Left lung (tissue), 10 donors: ENCODE measurements around the gene OPCML. TPM values are rescaled to one million over a fixed set of nuclear protein-coding genes. Genes with fewer than 3 reads are reported as not detected.

Source experiments
- ATAC-seq: fragments of 200-7000 bp; cut with Tn5 transposase; one replicate; pipeline ENCODE4 v1.9.1; 2020; ENCODE audit warnings: moderate library complexity
- DNase-seq, 4 donors: peaks; one replicate each; pipeline ENCODE4 v3.0.0-alpha.2; 2013 to 2020
- H3K27ac ChIP-seq, 2 donors: fragments of 200-600 bp; sonication (generic) in 1 of 2; one replicate each; pipeline versions ENCODE4 v1.5.0 to v1.8.0; 2020 to 2021
- H3K27me3 ChIP-seq, 2 donors: fragments of 200-600 bp; sonication (generic) in 1 of 2; one replicate each; pipeline versions ENCODE4 v1.5.0 to v1.8.0; 2020 to 2021
- H3K36me3 ChIP-seq, 2 donors: fragments of 200-600 bp; sonication (generic) in 1 of 2; one replicate each; pipeline versions ENCODE4 v1.5.0 to v1.8.0; 2020 to 2021
- H3K4me1 ChIP-seq, 2 donors: fragments of 200-600 bp; one replicate each; pipeline ENCODE4 v1.8.0; 2021
- H3K4me3 ChIP-seq, 2 donors: fragments of 200-600 bp; sonication (generic) in 1 of 2; one replicate each; pipeline versions ENCODE4 v1.5.0 to v1.8.0; 2020 to 2021; ENCODE audit warnings: mild to moderate bottlenecking in 1 of 2
- H3K9me3 ChIP-seq, 2 donors: fragments of 200-600 bp; sonication (generic) in 1 of 2; one replicate each; pipeline versions ENCODE4 v1.5.0 to v1.8.0; 2020 to 2021
- CTCF ChIP-seq, 2 donors: fragments of 200-600 bp; sonication (generic) in 1 of 2; IDR thresholded peaks; one replicate each; pipeline versions ENCODE4 v1.5.0 to v1.8.0; 2021; ENCODE audit warnings: antibody characterized with exemption in 2 of 2
- intact Hi-C, 2 donors: fragments of 100-400 bp; cut with DNase I; formaldehyde crosslinking; loops; one replicate each; pipeline versions ENCODE4 v1.11.2 to v1.14.2; 2022
- polyA plus RNA-seq, 6 donors: library from polyadenylated mRNA; unstranded; fragments of 120-200 nt; gene quantifications; one replicate each; pipeline ENCODE4 v1.2.1, GENCODE V29; 2013; ENCODE audit not compliant: insufficient read length in 6 of 6
- total RNA-seq, 2 donors: library from RNA; stranded (reverse); fragmentation: NEBNext Ultra II Directional; extraction: Animal tissue kit (Norgen Biotek cat#: 25700); gene quantifications; one replicate each; pipeline ENCODE4 v1.2.1, GENCODE V29; 2021
- donor health status: DM: no; HTN: yes; CAD: no.
- donor health status: DM: no; HTN: no; CAD: no.

The OPCML gene
- total and polyA plus RNA-seq, 8 donors: 0.98 to 5.3 (median 1.9) TPM; not detected in 2

GRCh38 chr11:133501643-133502539 lies 30.4 kb downstream of the OPCML start:
- intact Hi-C loops: no loop called here
- no peak for TF ChIP-seq CTCF (IDR thresholded peaks at IDR 0.05)
- ATAC-seq: peak; percentile 91
- Histone ChIP-seq H3K9me3 (no peaks in the 10 kb centered on the region), H3K27ac (no peak overlapping the region), H3K4me3 (no peak overlapping the region), H3K36me3 (no peaks in the 10 kb centered on the region), H3K27me3 (peaks cover 0 to 11% of the 10 kb centered on the region in 2 donors), H3K4me1 (no peaks in the 10 kb centered on the region)
- peak in 2 of 4 donors; percentile 40 to 81 for DNase-seq

- DNase-seq (no peak), ATAC-seq (no peak)
- Histone ChIP-seq H3K27me3 (peaks cover 0 to 11% of the 10 kb centered on the region in 2 donors), H3K9me3 (no peaks in the 10 kb centered on the region), H3K4me1 (no peaks in the 10 kb centered on the region), H3K27ac (no peak overlapping the region), H3K36me3 (no peaks in the 10 kb centered on the region), H3K4me3 (no peak overlapping the region)
- intact Hi-C loops: no loop called here
- no peak for TF ChIP-seq CTCF (IDR thresholded peaks at IDR 0.05)
Measured at GRCh38 chr11:133500936-133501335, 31.4 kb downstream of the OPCML start.

- intact Hi-C loops: no loop called here
- no peaks in the 10 kb centered on the region for H3K9me3 ChIP-seq
- TF ChIP-seq CTCF (IDR thresholded peaks at IDR 0.05): no peak
- H3K36me3 ChIP-seq: no peaks in the 10 kb centered on the region
- ATAC-seq: no peak
- no peak overlapping the region for H3K27ac ChIP-seq
- H3K27me3 ChIP-seq: peaks cover 0 to 9% of the 10 kb centered on the region in 2 donors
- no peak for DNase-seq
- H3K4me3 ChIP-seq: no peak overlapping the region
- no peaks in the 10 kb centered on the region for H3K4me1 ChIP-seq
Measured at GRCh38 chr11:133500435-133500834, 31.9 kb downstream of the OPCML start.

DNA sequence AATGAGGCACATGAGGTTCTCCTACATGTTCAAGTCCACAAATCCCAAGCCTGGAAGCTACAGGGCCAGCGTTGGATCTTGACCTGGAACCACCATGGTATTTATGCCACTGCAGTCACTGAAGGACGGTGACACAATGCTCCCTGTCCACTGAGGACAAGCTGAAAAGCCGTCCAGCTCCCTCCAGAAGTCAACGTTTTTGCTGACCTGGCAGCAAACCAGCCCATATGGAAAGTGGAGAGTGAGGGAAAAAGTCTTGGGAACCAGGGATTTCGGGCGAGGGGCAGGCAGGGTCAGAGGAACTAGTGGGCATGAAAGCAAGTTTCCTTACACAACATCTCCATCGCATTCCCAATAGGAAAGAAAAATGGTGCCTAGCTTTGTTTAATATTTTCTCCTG lies 33.3 kb downstream of the OPCML start:
- no peaks in the 10 kb centered on the region for H3K36me3 ChIP-seq
- intact Hi-C loops: no loop called here
- ATAC-seq: no peak
- no peaks in the 10 kb centered on the region for H3K9me3 ChIP-seq
- H3K4me3 ChIP-seq: no peak overlapping the region
- H3K4me1 ChIP-seq: no peaks in the 10 kb centered on the region
- peaks cover 0 to 6% of the 10 kb centered on the region in 2 donors for H3K27me3 ChIP-seq
- H3K27ac ChIP-seq: no peak overlapping the region
- TF ChIP-seq CTCF (IDR thresholded peaks at IDR 0.05): no peak
- no peak for DNase-seq

- no peaks in the 10 kb centered on the region for H3K36me3 ChIP-seq
- no peak for TF ChIP-seq CTCF (IDR thresholded peaks at IDR 0.05)
- no peak overlapping the region for H3K27ac ChIP-seq
- intact Hi-C loops: no loop called here
- H3K27me3 ChIP-seq: peaks cover 0 to 6% of the 10 kb centered on the region in 2 donors
- H3K4me3 ChIP-seq: no peak overlapping the region
- H3K4me1 ChIP-seq: no peaks in the 10 kb centered on the region
- DNase-seq (peak in 1 of 4 donors; percentile 43), ATAC-seq (no peak)
- peaks cover 0 to 6% of the 10 kb centered on the region in 2 donors for H3K9me3 ChIP-seq
Measured at GRCh38 chr11:133497477-133498140, 34.7 kb downstream of the OPCML start.
